Stimulated activated CD4-positive, alpha-beta T cell treated with anti-CD3 and anti-CD28 coated beads, Interleukin-12 subunit alpha, Interleukin-12 subunit beta, amount 100 ng/mL, for 24 hours (primary cell): Measurements from ENCODE around the gene ATP6V0E1.

ENCODE experiments used
- DNase-seq, 2 experiments: peaks; one replicate each; pipeline ENCODE4 v3.0.0-alpha.2; 2020; ENCODE audit warnings: low read depth in 2 of 2

Gene ATP6V0E1

GRCh38 chr5:173078878-173079277, 95.3 kb downstream of the ATP6V0E1 start:
- DNase-seq, result no peak
